OCI-LY1 (cell line): ENCODE measurements around the gene KIDINS220.
"Not testable (repeated sequence)": the region's sequence is repeated elsewhere in the genome, so short reads cannot be mapped to it uniquely, and the experiment has no call there.

Experiments
- H2AFZ ChIP-seq: fragments of 200-600 bp; sonication (generic), shearing (Covaris generic); 2 replicates; pipeline ENCODE4 v1.6.0; 2014; ENCODE audit warnings: antibody characterized with exemption, mild to moderate bottlenecking, low read length
- H3F3A ChIP-seq: fragments of 200-600 bp; sonication (generic), shearing (Covaris generic); 2 replicates; pipeline ENCODE4 v1.6.0; 2014; ENCODE audit warnings: mild to moderate bottlenecking, antibody characterized with exemption, low read length, moderate library complexity; ENCODE audit not compliant: insufficient read depth
- H3K27ac ChIP-seq: fragments of 200-600 bp; sonication (generic); 2 replicates; pipeline ENCODE4 v1.5.1; 2014; ENCODE audit warnings: low read length, mixed run types, mild to moderate bottlenecking, low read depth; ENCODE audit not compliant: poor library complexity, severe bottlenecking
- H3K27me3 ChIP-seq: fragments of 200-600 bp; sonication (generic); 2 replicates; pipeline ENCODE4 v1.6.0; 2014; ENCODE audit warnings: antibody characterized with exemption, mild to moderate bottlenecking, low read length, moderate library complexity; ENCODE audit not compliant: insufficient read depth
- H3K36me3 ChIP-seq: fragments of 200-600 bp; sonication (generic); 2 replicates; pipeline ENCODE4 v1.6.1; 2014; ENCODE audit warnings: mild to moderate bottlenecking, antibody characterized with exemption, low read length, moderate library complexity, mixed read lengths; ENCODE audit not compliant: insufficient read depth
- H3K4me1 ChIP-seq: fragments of 200-600 bp; sonication (generic); 2 replicates; pipeline ENCODE4 v1.5.1; 2014; ENCODE audit warnings: mild to moderate bottlenecking, low read length, moderate library complexity; ENCODE audit not compliant: insufficient read depth, severe bottlenecking
- H3K4me2 ChIP-seq: fragments of 200-600 bp; sonication (generic), shearing (Covaris generic); 2 replicates; pipeline ENCODE4 v1.6.1; 2014; ENCODE audit warnings: low read length
- H3K4me3 ChIP-seq: fragments of 200-600 bp; sonication (generic); 2 replicates; pipeline ENCODE4 v1.5.1; 2014; ENCODE audit warnings: low read length, low read depth, mild to moderate bottlenecking, mixed read lengths; ENCODE audit not compliant: poor library complexity, severe bottlenecking
- H3K79me2 ChIP-seq: fragments of 200-600 bp; shearing (Covaris generic); 2 replicates; pipeline ENCODE4 v1.6.1; 2016; ENCODE audit warnings: mixed run types, low read length, mixed read lengths; ENCODE audit not compliant: insufficient read depth
- H3K9ac ChIP-seq: fragments of 200-600 bp; sonication (generic), shearing (Covaris generic); 2 replicates; pipeline ENCODE4 v1.6.1; 2014; ENCODE audit warnings: mild to moderate bottlenecking, low read length, mixed read lengths
- H3K9me2 ChIP-seq: fragments of 200-600 bp; sonication (generic), shearing (Covaris generic); 2 replicates; pipeline ENCODE4 v1.6.1; 2014; ENCODE audit warnings: low read depth, mild to moderate bottlenecking, low read length, mixed read lengths
- H3K9me3 ChIP-seq: fragments of 200-600 bp; shearing (Covaris generic); 2 replicates; pipeline ENCODE4 v1.6.1; 2014; ENCODE audit warnings: low read length, mixed read lengths
- H4K20me1 ChIP-seq: fragments of 200-600 bp; sonication (generic), shearing (Covaris generic); 2 replicates; pipeline ENCODE4 v1.6.0; 2016; ENCODE audit warnings: mild to moderate bottlenecking, low read length; ENCODE audit not compliant: insufficient read depth
- EZH2 ChIP-seq: fragments of 200-600 bp; sonication (generic), shearing (Covaris generic); IDR thresholded peaks from 2 replicates; pipeline ENCODE4 v1.8.0; 2017; ENCODE audit warnings: borderline replicate concordance, mixed run types, mild to moderate bottlenecking, antibody characterized with exemption, low read length, moderate library complexity, mixed read lengths
- TF ChIP-seq, protein P1 (sequence below): fragments of 200-600 bp; sonication (generic), shearing (Covaris generic); IDR thresholded peaks from 2 replicates; pipeline ENCODE4 v1.5.1; 2017; ENCODE audit warnings: mild to moderate bottlenecking, antibody characterized with exemption, low read length, moderate library complexity, mixed read lengths

The KIDINS220 gene

DNA sequence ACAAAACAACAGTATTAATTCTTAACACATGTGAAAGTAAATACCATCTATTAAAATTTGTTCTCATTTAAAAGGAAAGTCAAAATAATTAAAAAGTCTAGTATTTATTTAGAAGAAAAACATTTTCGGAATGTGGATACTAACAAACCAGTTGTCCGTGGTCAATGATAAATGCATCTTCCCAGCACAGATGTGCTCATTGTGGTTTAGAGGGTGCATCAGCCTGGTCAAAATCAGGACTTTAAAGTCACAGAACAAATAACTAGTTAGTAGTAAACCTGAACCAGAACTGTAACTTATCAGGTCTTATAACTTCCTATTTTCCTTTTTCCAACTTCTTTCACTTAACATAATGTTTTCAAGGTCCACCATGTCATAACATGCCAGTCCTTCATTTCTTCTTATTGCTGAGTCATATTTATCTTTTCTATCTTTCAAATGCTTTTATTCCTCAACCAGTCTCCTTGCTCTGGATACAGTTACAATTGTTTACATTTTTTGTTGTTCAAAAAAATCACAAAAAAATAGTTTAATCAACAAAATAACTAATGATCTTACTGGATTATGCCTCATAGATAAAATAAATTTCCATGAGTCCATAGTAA is 99.7 kb downstream of the KIDINS220 start:
- Histone ChIP-seq H3K4me1 (no peaks in the 10 kb centered on the region), H4K20me1 (no peaks in the 10 kb centered on the region), H3K27me3 (no peaks in the 10 kb centered on the region), H3F3A (no peaks in the 10 kb centered on the region), H3K79me2 (no peaks in the 10 kb centered on the region), H3K4me2 (no peak overlapping the region), H3K36me3 (peaks cover 30% of the 10 kb centered on the region), H3K4me3 (no peak overlapping the region), H3K27ac (no peak overlapping the region), H3K9me3 (no peaks in the 10 kb centered on the region), H3K9me2 (no peaks in the 10 kb centered on the region), H2AFZ (no peak overlapping the region), H3K9ac (no peak overlapping the region)
- no peak for TF ChIP-seq EZH2
- TF ChIP-seq, protein P1, sequence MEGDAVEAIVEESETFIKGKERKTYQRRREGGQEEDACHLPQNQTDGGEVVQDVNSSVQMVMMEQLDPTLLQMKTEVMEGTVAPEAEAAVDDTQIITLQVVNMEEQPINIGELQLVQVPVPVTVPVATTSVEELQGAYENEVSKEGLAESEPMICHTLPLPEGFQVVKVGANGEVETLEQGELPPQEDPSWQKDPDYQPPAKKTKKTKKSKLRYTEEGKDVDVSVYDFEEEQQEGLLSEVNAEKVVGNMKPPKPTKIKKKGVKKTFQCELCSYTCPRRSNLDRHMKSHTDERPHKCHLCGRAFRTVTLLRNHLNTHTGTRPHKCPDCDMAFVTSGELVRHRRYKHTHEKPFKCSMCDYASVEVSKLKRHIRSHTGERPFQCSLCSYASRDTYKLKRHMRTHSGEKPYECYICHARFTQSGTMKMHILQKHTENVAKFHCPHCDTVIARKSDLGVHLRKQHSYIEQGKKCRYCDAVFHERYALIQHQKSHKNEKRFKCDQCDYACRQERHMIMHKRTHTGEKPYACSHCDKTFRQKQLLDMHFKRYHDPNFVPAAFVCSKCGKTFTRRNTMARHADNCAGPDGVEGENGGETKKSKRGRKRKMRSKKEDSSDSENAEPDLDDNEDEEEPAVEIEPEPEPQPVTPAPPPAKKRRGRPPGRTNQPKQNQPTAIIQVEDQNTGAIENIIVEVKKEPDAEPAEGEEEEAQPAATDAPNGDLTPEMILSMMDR: no peak

DNA sequence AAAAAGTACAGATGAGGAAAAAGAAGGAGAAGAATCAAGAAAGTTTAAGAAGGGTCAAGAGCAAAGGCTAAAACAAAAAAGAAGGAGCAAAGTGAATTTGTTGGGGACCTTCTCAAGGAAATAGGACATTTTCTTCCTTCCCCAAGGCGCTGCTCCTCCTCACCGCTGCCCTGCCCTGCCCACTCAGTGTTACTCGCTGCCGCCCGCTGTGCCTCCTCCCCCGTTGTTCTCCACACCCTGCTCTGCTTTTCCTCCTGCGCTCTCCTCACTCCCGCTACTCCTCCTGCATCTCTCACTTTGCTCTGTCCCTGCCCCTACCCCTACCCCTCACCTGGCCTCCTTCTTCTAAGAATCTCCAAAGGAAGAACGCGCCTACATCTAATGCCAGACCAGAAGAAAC is 104.8 kb downstream of the KIDINS220 start:
- TF ChIP-seq, protein P1: no peak
- TF ChIP-seq EZH2: no peak

DNA sequence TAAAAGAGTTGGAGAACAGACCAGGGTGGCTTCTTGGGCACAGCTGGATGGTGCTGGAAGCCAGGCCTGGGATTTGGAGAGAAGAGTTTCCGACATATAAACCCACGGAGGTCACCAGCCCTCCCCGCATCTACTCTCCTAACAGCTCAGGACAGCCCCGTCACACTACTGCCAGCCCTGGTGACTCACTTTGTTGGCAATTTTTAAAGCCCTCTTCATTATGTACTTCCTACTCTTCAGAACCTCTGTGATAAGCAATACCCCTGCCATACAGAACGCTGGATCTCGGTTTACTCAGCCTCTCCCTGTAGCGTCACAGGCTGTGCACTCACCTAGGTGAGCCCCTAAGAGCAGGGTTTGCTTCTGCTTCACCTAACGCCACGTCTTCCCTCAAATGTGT is 107.5 kb downstream of the KIDINS220 start:
- Histone ChIP-seq H3K27me3 (no peaks in the 10 kb centered on the region), H3K4me3 (no peak overlapping the region), H3K9me3 (no peaks in the 10 kb centered on the region), H3K79me2 (no peaks in the 10 kb centered on the region), H3K36me3 (peaks cover 51% of the 10 kb centered on the region), H3K9me2 (no peaks in the 10 kb centered on the region), H3K9ac (no peak overlapping the region), H3F3A (no peaks in the 10 kb centered on the region), H3K27ac (no peak overlapping the region), H2AFZ (no peak overlapping the region), H4K20me1 (no peaks in the 10 kb centered on the region), H3K4me1 (no peaks in the 10 kb centered on the region), H3K4me2 (no peak overlapping the region)
- TF ChIP-seq EZH2: no peak
- TF ChIP-seq, protein P1: no peak

More for the DNA sequence above, 104.8 kb downstream of the KIDINS220 start:
- no peaks in the 10 kb centered on the region for H3K9me2 ChIP-seq
- no peaks in the 10 kb centered on the region for H3F3A ChIP-seq
- H3K79me2 ChIP-seq: no peaks in the 10 kb centered on the region
- no peak overlapping the region for H3K4me3 ChIP-seq
- no peaks in the 10 kb centered on the region for H3K9me3 ChIP-seq
- no peak overlapping the region for H2AFZ ChIP-seq
- no peak overlapping the region for H3K4me2 ChIP-seq
- H3K36me3 ChIP-seq: peaks cover 59% of the 10 kb centered on the region
- H3K27me3 ChIP-seq: no peaks in the 10 kb centered on the region
- H3K9ac ChIP-seq: no peak overlapping the region
- no peaks in the 10 kb centered on the region for H4K20me1 ChIP-seq
- no peaks in the 10 kb centered on the region for H3K4me1 ChIP-seq
- no peak overlapping the region for H3K27ac ChIP-seq

DNA sequence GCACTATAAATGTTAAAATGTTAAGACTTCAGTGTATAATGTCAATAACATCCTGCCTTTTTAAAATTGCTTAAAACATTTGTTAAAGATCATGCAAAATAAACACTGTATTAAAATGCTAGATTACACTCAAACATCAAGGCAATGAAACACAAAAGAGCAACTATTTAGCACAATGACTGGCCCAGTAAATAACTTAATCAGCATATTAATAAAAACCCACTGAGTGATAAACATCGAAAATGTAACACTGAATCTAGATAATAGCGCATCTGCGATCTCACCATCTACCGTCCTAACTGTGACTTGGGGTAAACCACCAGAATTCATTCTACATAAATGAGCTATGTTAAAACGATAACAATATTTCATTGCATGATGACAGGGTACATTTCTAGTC is 108.3 kb downstream of the KIDINS220 start:
- peaks cover 46% of the 10 kb centered on the region for H3K36me3 ChIP-seq
- not testable (repeated sequence) for H3F3A ChIP-seq, H4K20me1 ChIP-seq, H3K4me1 ChIP-seq, H2AFZ ChIP-seq, H3K27ac ChIP-seq, H3K9me3 ChIP-seq, H3K79me2 ChIP-seq, H3K9me2 ChIP-seq, H3K4me3 ChIP-seq, H3K27me3 ChIP-seq, H3K9ac ChIP-seq, H3K4me2 ChIP-seq
